Naive thymus-derived CD4-positive, alpha-beta T cell (primary cell): ENCODE measurements around the gene NT5DC3. TPM values are rescaled to one million over a fixed set of nuclear protein-coding genes. Genes with fewer than 3 reads are reported as not detected.

Experiments used
- ATAC-seq: fragments of 150-1000 bp; cut with Tn5 transposase; 2 replicates; pipeline ENCODE4 v1.10.0; 2021; ENCODE audit warnings: mild to moderate bottlenecking, moderate library complexity
- CTCF ChIA-PET: fragments of 350-600 bp; sonication (Branson Sonifier 250); formaldehyde crosslinking; loops from one replicate; lab custom pipeline; 2021; ENCODE audit warnings: antibody characterized with exemption; lab: Charles Lee
- POLR2A ChIA-PET: fragments of 350-600 bp; sonication (Branson Sonifier 250); formaldehyde crosslinking; loops from one replicate; lab custom pipeline; 2021; ENCODE audit warnings: antibody characterized with exemption, inconsistent platforms; lab: Charles Lee
- DNase-seq, 9 donors: peaks; one replicate each; pipeline versions ENCODE4 v3.0.0 to v3.0.0-alpha.2; 2020 to 2022; ENCODE audit warnings: mixed read lengths in 1 of 9
- H3K27ac ChIP-seq: one replicate; pipeline ENCODE4 v1.7.0; 2013; ENCODE audit warnings: mild to moderate bottlenecking, low read depth, low read length, moderate library complexity
- H3K27me3 ChIP-seq, 2 donors: one replicate each; pipeline ENCODE4 v1.7.0; 2013; ENCODE audit warnings: low read length in 2 of 2, mild to moderate bottlenecking in 2 of 2, moderate library complexity in 2 of 2; ENCODE audit not compliant: control insufficient read depth in 2 of 2, insufficient read depth in 2 of 2
- H3K36me3 ChIP-seq, 3 experiments: 1 replicate in 2 of 3; 2 replicates in 1 of 3; pipeline ENCODE4 v1.7.0; 2013; ENCODE audit warnings: low read length in 3 of 3, mild to moderate bottlenecking in 3 of 3, moderate library complexity in 1 of 3; ENCODE audit not compliant: insufficient read depth in 3 of 3, control insufficient read depth in 2 of 3
- H3K4me1 ChIP-seq, 2 donors: one replicate each; pipeline ENCODE4 v1.7.0; 2013; ENCODE audit warnings: low read length in 2 of 2, mild to moderate bottlenecking in 2 of 2, moderate library complexity in 1 of 2; ENCODE audit not compliant: control insufficient read depth in 2 of 2, insufficient read depth in 2 of 2
- H3K4me3 ChIP-seq: 2 replicates; pipeline ENCODE4 v1.7.0; 2013; ENCODE audit warnings: mild to moderate bottlenecking, low read length
- H3K9me3 ChIP-seq, 3 experiments: 1 replicate in 2 of 3; 2 replicates in 1 of 3; pipeline ENCODE4 v1.7.0; 2013; ENCODE audit warnings: low read length in 3 of 3; ENCODE audit not compliant: control insufficient read depth in 2 of 3
- H3K27ac Mint-ChIP-seq, 9 donors: one replicate each; pipeline ENCODE4 v1.8.0; 2020 to 2022; ENCODE audit warnings: mixed read lengths in 9 of 9, mild to moderate bottlenecking in 8 of 9, moderate library complexity in 5 of 9, inconsistent platforms in 2 of 9
- H3K27me3 Mint-ChIP-seq, 5 donors: one replicate each; pipeline ENCODE4 v1.8.0; 2021 to 2022; ENCODE audit warnings: mixed read lengths in 5 of 5, mild to moderate bottlenecking in 1 of 5
- H3K36me3 Mint-ChIP-seq, 5 donors: one replicate each; pipeline ENCODE4 v1.8.0; 2020 to 2022; ENCODE audit warnings: mixed read lengths in 5 of 5, mild to moderate bottlenecking in 3 of 5, inconsistent platforms in 1 of 5
- H3K4me1 Mint-ChIP-seq, 7 donors: one replicate each; pipeline ENCODE4 v1.8.0; 2020 to 2022; ENCODE audit warnings: mixed read lengths in 7 of 7, mild to moderate bottlenecking in 3 of 7, inconsistent platforms in 1 of 7
- H3K4me3 Mint-ChIP-seq, 10 donors: one replicate each; pipeline ENCODE4 v1.8.0; 2020 to 2022; ENCODE audit warnings: mild to moderate bottlenecking in 10 of 10, mixed read lengths in 10 of 10, moderate library complexity in 6 of 10, inconsistent platforms in 2 of 10
- H3K9me3 Mint-ChIP-seq, 11 donors: one replicate each; pipeline ENCODE4 v1.8.0; 2020 to 2022; ENCODE audit warnings: mixed read lengths in 11 of 11, mild to moderate bottlenecking in 4 of 11, inconsistent platforms in 1 of 11, moderate library complexity in 1 of 11
- intact Hi-C, 2 donors: fragments of 100-400 bp; cut with micrococcal nuclease; formaldehyde crosslinking; loops; one replicate each; pipeline ENCODE4 v1.15.1; 2023
- polyA plus RNA-seq, 2 donors: library from polyadenylated mRNA; unstranded; fragments of 300-500 nt; fragmentation: Illumina TruSeq; gene quantifications; one replicate each; pipeline ENCODE4 v1.2.3, GENCODE V29; 2021
- total RNA-seq, 6 experiments: library from RNA in 5 of 6; stranded (reverse) in 5 of 6; gene quantifications; 1 replicate in 5 of 6; 2 replicates in 1 of 6; pipeline ENCODE4 v1.2.3 and lab custom pipeline; 2021 to 2026

The NT5DC3 gene
- total and polyA plus RNA-seq, 7 experiments from 2014 or later: 0.99 to 5.0 (median 4.4) TPM

- no peak overlapping the region for H3K27ac Mint-ChIP-seq
- H3K9me3 ChIP-seq: no peaks in the 10 kb centered on the region
- no peak overlapping the region for H3K4me3 Mint-ChIP-seq
- ATAC-seq (no peak), DNase-seq (no peak)
- no peaks in the 10 kb centered on the region for H3K27me3 Mint-ChIP-seq
- H3K4me1 ChIP-seq: no peaks in the 10 kb centered on the region
- peaks cover 0 to 13% (median 8%) of the 10 kb centered on the region in 5 donors for H3K36me3 Mint-ChIP-seq
- intact Hi-C loops: no loop called here
- ChIA-PET CTCF (no interaction called here), POLR2A (no interaction called here)
- no peak overlapping the region for H3K27ac ChIP-seq
- no peaks in the 10 kb centered on the region for H3K36me3 ChIP-seq
- H3K9me3 Mint-ChIP-seq: peaks cover 0 to 10% (median 3%) of the 10 kb centered on the region in 11 donors
- no peaks in the 10 kb centered on the region for H3K27me3 ChIP-seq
- peaks cover 0 to 8% (median 0%) of the 10 kb centered on the region in 7 donors for H3K4me1 Mint-ChIP-seq
- H3K4me3 ChIP-seq: no peak overlapping the region
Measured at GRCh38 chr12:103824290-103824689, 16.7 kb downstream of the NT5DC3 start.

GRCh38 chr12:103823871-103824270 lies 17.2 kb downstream of the NT5DC3 start:
- Histone ChIP-seq H3K36me3 (no peaks in the 10 kb centered on the region), H3K9me3 (no peaks in the 10 kb centered on the region), H3K27me3 (no peaks in the 10 kb centered on the region), H3K4me3 (no peak overlapping the region), H3K27ac (no peak overlapping the region), H3K4me1 (no peaks in the 10 kb centered on the region)
- H3K9me3 Mint-ChIP-seq: peaks cover 0 to 10% (median 3%) of the 10 kb centered on the region in 11 donors
- intact Hi-C loops: no loop called here
- H3K27ac Mint-ChIP-seq: no peak overlapping the region
- DNase-seq: no peak
- CTCF ChIA-PET: no interaction called here
- peaks cover 0 to 13% (median 8%) of the 10 kb centered on the region in 5 donors for H3K36me3 Mint-ChIP-seq
- no peak overlapping the region for H3K4me3 Mint-ChIP-seq
- POLR2A ChIA-PET: no interaction called here
- H3K4me1 Mint-ChIP-seq: peaks cover 0 to 8% (median 0%) of the 10 kb centered on the region in 7 donors
- ATAC-seq: no peak
- H3K27me3 Mint-ChIP-seq: no peaks in the 10 kb centered on the region

GRCh38 chr12:103821773-103822172 lies 19.3 kb downstream of the NT5DC3 start:
- ChIA-PET POLR2A (interaction anchor here (0.8 kb wide), 1 partner anchor 146 kb away, joined by 3 read pairs; no protein-coding TSS in a partner anchor), CTCF (no interaction called here)
- no peak for ATAC-seq
- no peak overlapping the region for H3K27ac ChIP-seq
- H3K27me3 ChIP-seq: no peaks in the 10 kb centered on the region
- peaks cover 0 to 13% (median 8%) of the 10 kb centered on the region in 5 donors for H3K36me3 Mint-ChIP-seq
- peaks cover 0 to 10% (median 3%) of the 10 kb centered on the region in 11 donors for H3K9me3 Mint-ChIP-seq
- H3K4me3 Mint-ChIP-seq: no peak overlapping the region
- intact Hi-C loops: no loop called here
- H3K4me3 ChIP-seq: no peak overlapping the region
- H3K27ac Mint-ChIP-seq: peak overlapping the region in 1 of 9 donors; percentile 69
- no peak for DNase-seq
- H3K27me3 Mint-ChIP-seq: no peaks in the 10 kb centered on the region
- peaks cover 0 to 5% (median 0%) of the 10 kb centered on the region in 7 donors for H3K4me1 Mint-ChIP-seq
- no peaks in the 10 kb centered on the region for H3K9me3 ChIP-seq
- no peaks in the 10 kb centered on the region for H3K4me1 ChIP-seq
- no peaks in the 10 kb centered on the region for H3K36me3 ChIP-seq

GRCh38 chr12:103820881-103821489 lies 20.0 kb downstream of the NT5DC3 start:
- ATAC-seq: no peak
- ChIA-PET POLR2A (interaction anchor here (0.8 kb wide), 1 partner anchor 147 kb away, joined by 3 read pairs; no protein-coding TSS in a partner anchor), CTCF (no interaction called here)
- Mint-ChIP-seq H3K36me3 (peaks cover 0 to 13% (median 8%) of the 10 kb centered on the region in 5 donors), H3K27me3 (no peaks in the 10 kb centered on the region), H3K4me3 (no peak overlapping the region), H3K4me1 (peaks cover 0 to 5% (median 0%) of the 10 kb centered on the region in 7 donors), H3K9me3 (peaks cover 0 to 10% (median 3%) of the 10 kb centered on the region in 11 donors), H3K27ac (no peak overlapping the region)
- H3K9me3 ChIP-seq: no peaks in the 10 kb centered on the region
- DNase-seq: no peak
- no peaks in the 10 kb centered on the region for H3K4me1 ChIP-seq
- H3K4me3 ChIP-seq: no peak overlapping the region
- H3K36me3 ChIP-seq: no peaks in the 10 kb centered on the region
- H3K27me3 ChIP-seq: no peaks in the 10 kb centered on the region
- no peak overlapping the region for H3K27ac ChIP-seq
- intact Hi-C loops: no loop called here

GRCh38 chr12:103820361-103820760 lies 20.7 kb downstream of the NT5DC3 start:
- H3K4me1 Mint-ChIP-seq: peaks cover 0 to 5% (median 0%) of the 10 kb centered on the region in 7 donors
- H3K27me3 Mint-ChIP-seq: no peaks in the 10 kb centered on the region
- H3K9me3 Mint-ChIP-seq: peaks cover 0 to 10% (median 3%) of the 10 kb centered on the region in 11 donors
- Histone ChIP-seq H3K4me1 (no peaks in the 10 kb centered on the region), H3K27me3 (no peaks in the 10 kb centered on the region), H3K9me3 (no peaks in the 10 kb centered on the region), H3K27ac (no peak overlapping the region), H3K4me3 (no peak overlapping the region), H3K36me3 (no peaks in the 10 kb centered on the region)
- no peak overlapping the region for H3K27ac Mint-ChIP-seq
- intact Hi-C loops: no loop called here
- no peak overlapping the region for H3K4me3 Mint-ChIP-seq
- DNase-seq (no peak), ATAC-seq (no peak)
- POLR2A ChIA-PET: no interaction called here
- H3K36me3 Mint-ChIP-seq: peaks cover 0 to 13% (median 8%) of the 10 kb centered on the region in 5 donors
- CTCF ChIA-PET: no interaction called here

GRCh38 chr12:103819892-103820291 lies 21.1 kb downstream of the NT5DC3 start:
- Histone ChIP-seq H3K27ac (no peak overlapping the region), H3K27me3 (no peaks in the 10 kb centered on the region), H3K4me3 (no peak overlapping the region), H3K9me3 (no peaks in the 10 kb centered on the region), H3K4me1 (no peaks in the 10 kb centered on the region), H3K36me3 (no peaks in the 10 kb centered on the region)
- POLR2A ChIA-PET: no interaction called here
- H3K27ac Mint-ChIP-seq: no peak overlapping the region
- DNase-seq (no peak), ATAC-seq (no peak)
- peaks cover 0 to 14% (median 9%) of the 10 kb centered on the region in 5 donors for H3K36me3 Mint-ChIP-seq
- H3K4me3 Mint-ChIP-seq: no peak overlapping the region
- H3K4me1 Mint-ChIP-seq: peaks cover 0 to 5% (median 0%) of the 10 kb centered on the region in 7 donors
- peaks cover 0 to 10% (median 3%) of the 10 kb centered on the region in 11 donors for H3K9me3 Mint-ChIP-seq
- H3K27me3 Mint-ChIP-seq: no peaks in the 10 kb centered on the region
- intact Hi-C loops: no loop called here
- CTCF ChIA-PET: no interaction called here

GRCh38 chr12:103819312-103819711 lies 21.7 kb downstream of the NT5DC3 start:
- Mint-ChIP-seq H3K4me1 (peaks cover 0 to 1% (median 0%) of the 10 kb centered on the region in 7 donors), H3K36me3 (peaks cover 0 to 20% (median 12%) of the 10 kb centered on the region in 5 donors), H3K27ac (no peak overlapping the region), H3K9me3 (peaks cover 0 to 10% (median 3%) of the 10 kb centered on the region in 11 donors), H3K27me3 (no peaks in the 10 kb centered on the region), H3K4me3 (no peak overlapping the region)
- no peaks in the 10 kb centered on the region for H3K4me1 ChIP-seq
- ChIA-PET POLR2A (no interaction called here), CTCF (no interaction called here)
- H3K27me3 ChIP-seq: no peaks in the 10 kb centered on the region
- no peaks in the 10 kb centered on the region for H3K36me3 ChIP-seq
- H3K9me3 ChIP-seq: no peaks in the 10 kb centered on the region
- intact Hi-C loops: no loop called here
- no peak for DNase-seq
- H3K27ac ChIP-seq: no peak overlapping the region
- H3K4me3 ChIP-seq: no peak overlapping the region
- ATAC-seq: no peak
